Rectal smooth muscle tissue (tissue), 1 donor: ENCODE data around the gene ADAP1.

Experiments
- H3K27ac ChIP-seq: one replicate; pipeline ENCODE4 v1.7.0; 2013; ENCODE audit warnings: low read depth, low read length, inconsistent platforms
- H3K27me3 ChIP-seq: one replicate; pipeline ENCODE4 v1.7.0; 2013; ENCODE audit warnings: low read length; ENCODE audit not compliant: control insufficient read depth, insufficient read depth
- H3K36me3 ChIP-seq: one replicate; pipeline ENCODE4 v1.7.0; 2013; ENCODE audit warnings: low read length; ENCODE audit not compliant: control insufficient read depth, insufficient read depth
- H3K4me1 ChIP-seq: one replicate; pipeline ENCODE4 v1.7.0; 2013; ENCODE audit warnings: low read length; ENCODE audit not compliant: control insufficient read depth, insufficient read depth
- H3K4me3 ChIP-seq: one replicate; pipeline ENCODE4 v1.7.0; 2013; ENCODE audit warnings: low read length
- H3K9ac ChIP-seq: one replicate; pipeline ENCODE4 v1.7.0; 2013; ENCODE audit warnings: low read length

ADAP1 gene

GRCh38 chr7:985127-985416, 30.6 kb upstream of the ADAP1 start:
- Histone ChIP-seq H3K27ac (no peak overlapping the region), H3K36me3 (no peaks in the 10 kb centered on the region), H3K4me1 (no peaks in the 10 kb centered on the region), H3K9ac (no peak overlapping the region), H3K27me3 (peaks cover 4% of the 10 kb centered on the region), H3K4me3 (no peak overlapping the region)

- Histone ChIP-seq H3K9ac (no peak overlapping the region), H3K27me3 (peaks cover 4% of the 10 kb centered on the region), H3K4me3 (no peak overlapping the region), H3K27ac (no peak overlapping the region), H3K36me3 (no peaks in the 10 kb centered on the region), H3K4me1 (no peaks in the 10 kb centered on the region)
Measured at GRCh38 chr7:984361-985126, 30.1 kb upstream of the ADAP1 start.

GRCh38 chr7:983616-984071, 29.2 kb upstream of the ADAP1 start:
- Histone ChIP-seq H3K27me3 (peaks cover 4% of the 10 kb centered on the region), H3K4me3 (no peak overlapping the region), H3K36me3 (no peaks in the 10 kb centered on the region), H3K27ac (no peak overlapping the region), H3K9ac (no peak overlapping the region), H3K4me1 (no peaks in the 10 kb centered on the region)

GRCh38 chr7:983004-983615, 28.6 kb upstream of the ADAP1 start, which contains the start of gene CYP2W1:
Gene CYP2W1, plus strand, starts transcription at chr7:983181. Its CDS starts 31 bp downstream, at chr7:983212.
- Histone ChIP-seq H3K27me3 (peaks cover 4% of the 10 kb centered on the region), H3K9ac (no peak within 1 kb of the TSS), H3K36me3 (no peaks in the 10 kb centered on the region), H3K4me3 (no peak within 1 kb of the TSS), H3K27ac (no peak within 1 kb of the TSS), H3K4me1 (no peaks in the 10 kb centered on the region)

- no peaks in the 10 kb centered on the region for H3K4me1 ChIP-seq
- H3K9ac ChIP-seq, result no peak overlapping the region
- no peak overlapping the region for H3K4me3 ChIP-seq
- H3K36me3 ChIP-seq, result no peaks in the 10 kb centered on the region
- no peak overlapping the region for H3K27ac ChIP-seq
- peaks cover 4% of the 10 kb centered on the region for H3K27me3 ChIP-seq
Measured at GRCh38 chr7:982511-983003, 28.1 kb upstream of the ADAP1 start.

GRCh38 chr7:981793-982510, 27.5 kb upstream of the ADAP1 start:
- Histone ChIP-seq H3K36me3 (no peaks in the 10 kb centered on the region), H3K4me3 (no peak overlapping the region), H3K9ac (no peak overlapping the region), H3K4me1 (peaks cover 1% of the 10 kb centered on the region), H3K27ac (no peak overlapping the region), H3K27me3 (peaks cover 4% of the 10 kb centered on the region)

- Histone ChIP-seq H3K27ac (no peak overlapping the region), H3K4me1 (peaks cover 2% of the 10 kb centered on the region), H3K27me3 (peaks cover 4% of the 10 kb centered on the region), H3K4me3 (no peak overlapping the region), H3K9ac (no peak overlapping the region), H3K36me3 (no peaks in the 10 kb centered on the region)
Measured at GRCh38 chr7:979886-980571, 25.5 kb upstream of the ADAP1 start.

- peaks cover 4% of the 10 kb centered on the region for H3K27me3 ChIP-seq
- no peak overlapping the region for H3K9ac ChIP-seq
- no peak overlapping the region for H3K4me3 ChIP-seq
- no peak overlapping the region for H3K27ac ChIP-seq
- peaks cover 2% of the 10 kb centered on the region for H3K4me1 ChIP-seq
- no peaks in the 10 kb centered on the region for H3K36me3 ChIP-seq
Measured at GRCh38 chr7:979151-979550, 24.7 kb upstream of the ADAP1 start.

- H3K9ac ChIP-seq, result no peak overlapping the region
- no peaks in the 10 kb centered on the region for H3K27me3 ChIP-seq
- no peaks in the 10 kb centered on the region for H3K36me3 ChIP-seq
- no peak overlapping the region for H3K27ac ChIP-seq
- H3K4me1 ChIP-seq, result peaks cover 2% of the 10 kb centered on the region
- H3K4me3 ChIP-seq, result no peak overlapping the region
Measured at GRCh38 chr7:978416-979091, 24.1 kb upstream of the ADAP1 start.

GRCh38 chr7:978049-978346, 23.5 kb upstream of the ADAP1 start:
- Histone ChIP-seq H3K27ac (no peak overlapping the region), H3K9ac (no peak overlapping the region), H3K4me3 (no peak overlapping the region), H3K4me1 (peaks cover 2% of the 10 kb centered on the region), H3K27me3 (no peaks in the 10 kb centered on the region), H3K36me3 (no peaks in the 10 kb centered on the region)

GRCh38 chr7:977326-978048, 23.0 kb upstream of the ADAP1 start:
- Histone ChIP-seq H3K4me1 (peaks cover 2% of the 10 kb centered on the region), H3K4me3 (peak overlapping the region; percentile 9), H3K9ac (no peak overlapping the region), H3K36me3 (peaks cover 3% of the 10 kb centered on the region), H3K27ac (peak overlapping the region; percentile 45), H3K27me3 (no peaks in the 10 kb centered on the region)
